ENCODE results near the gene MAP2K2.
"Not testable (repeated sequence)": the region's sequence is repeated elsewhere in the genome, so short reads cannot be mapped to it uniquely, and the experiment has no call there.

The MAP2K2 gene

DNA sequence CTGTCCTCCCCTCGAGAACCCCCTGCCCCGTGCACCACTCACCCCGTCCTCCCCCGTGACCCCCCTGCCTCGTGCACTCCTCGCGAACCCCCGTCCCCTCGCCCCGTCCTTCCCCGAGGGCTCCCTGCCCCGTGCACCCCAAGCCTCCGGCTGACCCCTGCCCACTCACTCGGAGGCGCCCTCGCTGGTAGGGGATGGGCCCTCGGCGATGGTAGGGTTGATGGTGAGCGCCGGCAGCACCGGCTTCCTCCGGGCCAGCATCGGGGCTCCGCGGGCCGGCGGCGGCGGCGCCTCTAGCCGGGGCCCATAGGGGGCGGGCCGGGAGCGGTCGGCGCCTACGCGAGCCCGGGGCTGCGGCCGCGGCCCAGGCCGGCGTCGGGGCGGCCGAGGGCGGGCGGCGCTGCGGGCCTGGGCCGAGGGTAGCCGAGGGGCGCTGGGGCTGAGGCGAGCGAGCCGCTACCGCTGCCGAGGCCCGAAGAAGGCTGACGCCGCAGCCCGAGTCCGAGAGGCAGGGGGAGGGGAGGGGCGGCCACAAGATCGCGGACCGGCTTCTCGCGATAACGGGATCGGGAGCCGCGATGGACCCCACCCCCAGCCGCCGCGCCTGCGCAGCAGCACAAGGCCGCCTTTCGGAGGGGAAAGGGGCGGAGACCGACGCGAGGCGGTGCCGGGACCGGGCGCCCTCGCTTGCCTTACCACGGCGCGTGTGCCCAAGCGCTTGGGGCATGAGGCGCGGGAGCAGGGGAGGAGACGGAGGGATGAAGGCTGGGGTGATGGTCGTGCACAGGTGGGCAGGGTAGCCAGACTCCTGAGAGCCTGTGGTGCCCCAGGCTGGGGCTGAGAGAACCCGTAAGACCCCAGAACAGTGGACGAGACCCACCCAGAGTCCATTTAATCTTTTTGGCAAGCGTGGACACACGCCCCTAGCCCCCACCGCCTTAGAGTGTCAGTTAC lies at the start of gene MAP2K2:
MAP2K2 (minus strand) TSS at position 508 of the 954 bp plus-strand sequence; CDS start at position 261, 247 bp downstream.
- peak; percentile 79 for DNase-seq (ENCODE audit: low read depth)

DNA sequence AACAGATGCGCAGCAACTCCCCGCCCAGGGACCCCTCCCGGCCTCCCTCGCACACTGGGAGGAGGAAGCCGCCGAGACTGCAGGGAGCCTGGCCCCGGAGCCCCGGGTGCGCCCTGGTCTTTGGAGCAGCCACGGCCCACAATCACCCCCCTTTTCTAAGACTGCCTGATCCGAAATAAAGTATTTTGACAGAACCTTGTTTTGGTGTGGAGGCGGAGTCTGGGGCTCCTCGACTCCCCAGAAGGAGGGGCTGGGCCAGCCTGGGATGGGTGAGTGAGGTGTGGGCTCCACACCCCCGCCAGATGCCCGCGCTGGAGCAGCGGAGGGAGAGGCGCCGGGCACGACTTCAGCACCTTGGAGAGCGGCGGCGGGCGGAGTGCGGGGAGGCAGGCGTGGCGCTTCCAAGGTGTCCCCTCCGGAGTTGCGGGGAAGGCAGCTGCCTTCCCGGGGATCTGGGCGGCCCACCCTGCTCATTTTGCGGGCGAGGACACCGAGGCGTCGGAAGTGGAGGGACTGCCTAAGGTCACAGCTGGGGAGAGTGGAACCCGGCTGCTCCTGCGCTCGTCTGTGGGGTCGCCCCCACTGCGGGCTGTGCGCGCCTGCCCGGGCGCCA lies 49.0 kb upstream of the MAP2K2 start:
- peak; percentile 8 for DNase-seq (ENCODE audit: low read depth)

DNA sequence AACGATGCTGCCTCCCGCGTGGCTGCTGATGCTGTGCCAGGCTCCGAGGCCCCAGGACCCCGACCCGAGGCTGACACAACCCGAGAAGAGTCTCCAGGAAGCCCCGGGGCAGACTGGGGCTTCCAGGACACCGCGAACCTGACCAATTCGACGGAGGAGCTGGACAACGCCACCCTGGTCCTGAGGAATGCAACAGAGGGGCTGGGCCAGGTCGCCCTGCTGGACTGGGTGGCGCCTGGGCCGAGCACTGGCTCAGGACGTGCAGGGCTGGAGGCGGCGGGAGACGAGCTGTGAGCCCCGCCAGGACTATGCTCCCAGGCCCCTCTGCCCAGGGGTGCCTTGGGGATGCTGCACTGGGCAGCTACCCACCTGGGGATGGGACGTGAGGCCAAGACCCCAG lies 47.8 kb upstream of the MAP2K2 start:
- no peak for DNase-seq (ENCODE audit: low read depth)

DNA sequence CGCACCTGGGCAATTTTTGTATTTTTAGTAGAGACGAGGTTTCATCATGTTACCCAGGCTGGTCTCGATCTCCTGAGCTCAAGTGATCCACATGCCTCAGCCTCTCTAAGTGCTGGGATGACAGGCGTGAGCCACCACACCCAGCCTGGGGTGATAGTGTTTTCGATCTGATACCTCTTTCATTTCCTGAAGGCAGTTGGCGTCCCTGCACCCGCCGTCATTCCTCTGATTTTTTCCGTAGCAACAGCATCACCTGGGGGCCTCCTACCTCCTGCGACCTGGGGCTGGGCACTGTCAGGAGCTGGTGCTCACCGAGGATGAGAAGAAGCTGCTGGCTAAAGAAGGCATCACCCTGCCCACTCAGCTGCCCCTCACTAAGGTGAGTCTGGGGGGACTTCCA lies 40.3 kb upstream of the MAP2K2 start:
- DNase-seq (ENCODE audit: low read depth): no peak

DNA sequence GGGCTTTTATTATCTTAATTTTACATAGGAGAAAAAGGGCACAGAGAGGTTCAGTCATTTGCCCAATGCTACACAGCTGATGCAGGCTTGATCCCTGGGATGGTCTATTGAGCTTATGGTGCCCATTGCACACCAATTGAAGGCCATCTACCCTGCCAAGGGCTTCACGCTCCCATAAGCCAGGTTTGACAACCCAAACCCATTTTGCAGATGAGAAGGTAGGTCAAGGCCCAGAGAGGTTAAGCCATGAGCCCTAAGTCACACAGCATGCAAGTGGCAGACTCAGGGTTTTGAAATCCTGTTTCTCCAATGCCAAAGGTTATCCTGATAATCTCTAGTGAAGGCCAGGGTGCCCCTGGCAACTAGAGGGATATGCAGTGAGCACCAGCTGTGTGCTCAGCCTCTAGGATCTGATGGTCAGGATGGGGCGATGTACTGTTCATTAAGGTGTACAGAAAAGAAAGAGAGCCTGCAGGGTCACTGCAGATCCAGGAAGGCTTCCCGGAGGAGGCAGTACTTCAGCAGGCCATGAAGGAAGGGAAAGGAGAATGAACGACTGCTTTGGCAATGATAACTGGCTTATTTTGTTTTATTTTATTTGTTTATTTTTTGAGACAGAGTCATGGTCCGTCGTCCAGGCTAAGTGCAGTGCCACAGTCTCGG lies 37.6 kb upstream of the MAP2K2 start:
- no peak for DNase-seq (ENCODE audit: low read depth)

DNA sequence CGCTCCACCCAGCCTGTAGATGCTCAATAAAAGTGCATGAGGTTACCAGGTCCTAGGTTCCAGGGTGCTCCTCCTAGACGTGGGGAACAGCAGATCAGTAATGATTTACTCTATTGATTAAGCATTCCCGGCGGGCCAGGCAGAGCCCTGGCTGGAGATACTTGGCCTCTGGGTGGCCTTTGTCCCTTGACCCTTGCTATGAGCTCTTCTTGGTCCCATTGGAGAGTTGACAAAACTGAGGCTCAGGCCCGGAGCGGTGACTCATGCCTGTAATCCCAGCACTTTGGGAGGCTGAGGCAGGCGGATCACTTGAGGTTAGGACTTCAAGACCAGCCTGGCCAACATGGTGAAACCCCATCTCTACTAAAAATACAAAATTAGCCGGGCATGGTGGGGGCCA lies 34.0 kb upstream of the MAP2K2 start:
- not testable (repeated sequence) for DNase-seq (ENCODE audit: low read depth)

DNA sequence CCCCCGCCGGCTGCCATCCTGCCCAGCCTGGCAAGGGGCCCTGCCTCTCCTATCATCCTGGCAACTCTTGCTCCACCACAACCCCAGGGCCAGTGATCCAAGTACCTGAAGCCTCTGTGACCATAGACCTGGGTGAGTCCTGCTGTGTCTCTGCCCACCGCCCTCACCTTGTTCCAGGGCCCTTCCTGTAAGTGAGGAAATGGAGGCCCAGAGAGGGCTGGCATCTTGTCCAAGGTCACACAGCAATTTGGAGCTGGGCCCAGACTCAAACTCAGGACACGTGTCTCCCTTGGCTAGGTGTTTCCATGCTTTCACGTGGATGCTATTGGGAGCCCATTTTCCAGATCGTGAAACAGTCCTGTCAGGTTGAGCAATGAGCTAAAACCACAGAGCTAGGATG lies 33.2 kb upstream of the MAP2K2 start:
- DNase-seq (ENCODE audit: low read depth): no peak

DNA sequence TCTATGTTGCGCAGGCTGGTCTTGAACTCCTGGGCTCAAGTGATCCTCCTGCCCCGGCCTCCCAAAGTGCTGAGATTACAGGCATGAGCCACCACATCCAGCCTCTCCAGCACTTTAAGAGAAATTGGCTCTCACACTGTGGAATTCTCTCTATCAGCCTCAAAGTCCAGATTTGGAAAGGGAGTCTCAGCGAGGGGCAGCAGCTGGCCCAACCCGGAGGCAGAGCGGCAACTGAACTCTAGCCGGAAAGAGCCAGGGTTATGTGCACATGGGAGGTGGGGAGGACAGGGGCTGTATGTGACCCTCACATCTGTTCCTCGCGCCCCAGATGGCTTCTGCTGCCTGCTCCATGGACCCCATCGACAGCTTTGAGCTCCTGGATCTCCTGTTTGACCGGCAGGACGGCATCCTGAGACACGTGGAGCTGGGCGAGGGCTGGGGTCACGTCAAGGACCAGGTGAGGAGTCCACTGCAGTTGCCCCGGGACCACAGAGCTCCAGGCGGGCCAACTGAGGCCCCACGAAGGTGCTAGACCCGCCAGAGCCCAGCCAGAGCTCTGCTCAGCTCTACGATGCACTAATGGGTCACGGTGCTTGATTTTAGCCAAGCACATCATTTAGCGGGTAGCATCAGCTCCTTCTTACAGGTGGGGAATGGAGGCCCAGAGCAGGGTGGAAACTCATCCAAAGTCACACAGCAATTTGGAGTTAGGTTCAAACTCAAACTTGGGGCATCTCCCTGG lies 30.8 kb upstream of the MAP2K2 start:
- DNase-seq (ENCODE audit: low read depth): no peak

DNA sequence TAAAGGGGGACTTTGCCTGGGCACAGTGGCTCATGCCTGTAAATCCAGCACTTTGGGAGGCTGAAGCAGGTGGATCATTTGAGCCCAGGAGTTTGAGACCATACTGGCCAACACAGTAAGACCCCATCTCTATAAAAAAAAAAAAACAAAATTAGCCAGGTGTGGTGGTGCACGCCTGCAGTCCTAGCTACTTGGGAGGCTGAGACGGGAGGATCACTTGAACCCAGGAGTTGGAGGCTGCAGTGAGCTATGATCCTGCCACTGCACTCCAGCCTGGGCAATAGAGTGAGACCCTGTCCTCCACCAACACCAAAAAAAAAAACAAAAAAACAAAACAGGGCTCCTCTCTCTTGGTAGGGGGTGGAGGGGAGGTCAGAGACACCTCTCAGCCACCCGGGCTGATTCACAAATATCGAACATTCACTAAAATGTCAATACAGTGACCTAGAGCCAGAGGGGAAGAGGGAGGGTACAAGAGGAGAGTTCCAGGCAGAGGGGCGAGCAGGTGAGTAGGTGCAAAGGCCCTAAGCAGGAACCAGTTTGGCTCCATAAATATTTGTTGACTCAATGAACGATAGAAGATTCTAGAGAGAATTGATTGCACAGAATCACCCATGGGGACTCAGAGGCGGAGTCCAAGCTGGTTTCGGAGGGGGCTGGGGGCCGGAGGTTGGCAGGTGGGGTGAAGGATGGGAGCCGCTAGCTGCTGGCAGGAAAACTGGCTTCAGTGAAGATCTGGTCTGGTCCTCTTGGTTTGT lies 28.5 kb upstream of the MAP2K2 start:
- DNase-seq (ENCODE audit: low read depth): no peak

DNA sequence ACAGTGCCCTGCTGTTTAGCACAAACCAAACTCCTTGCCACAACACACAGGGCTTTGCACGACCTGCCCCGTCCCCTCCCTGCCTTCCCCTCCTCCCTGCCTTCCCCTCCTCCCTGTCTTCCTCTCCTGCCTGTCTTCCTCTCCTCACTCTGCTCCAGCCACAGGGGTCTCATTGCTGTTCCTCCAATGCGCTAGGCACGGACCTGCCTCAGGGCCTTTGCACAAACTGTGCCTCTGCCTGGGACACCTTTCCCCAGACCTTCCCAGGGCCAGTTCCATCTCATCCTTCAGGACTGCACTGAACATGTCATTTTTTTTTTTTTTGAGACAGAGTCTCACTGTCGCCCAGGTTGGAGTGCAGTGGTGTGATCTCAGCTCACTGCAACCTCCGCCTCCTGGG lies 27.7 kb upstream of the MAP2K2 start:
- DNase-seq (ENCODE audit: low read depth): no peak

DNA sequence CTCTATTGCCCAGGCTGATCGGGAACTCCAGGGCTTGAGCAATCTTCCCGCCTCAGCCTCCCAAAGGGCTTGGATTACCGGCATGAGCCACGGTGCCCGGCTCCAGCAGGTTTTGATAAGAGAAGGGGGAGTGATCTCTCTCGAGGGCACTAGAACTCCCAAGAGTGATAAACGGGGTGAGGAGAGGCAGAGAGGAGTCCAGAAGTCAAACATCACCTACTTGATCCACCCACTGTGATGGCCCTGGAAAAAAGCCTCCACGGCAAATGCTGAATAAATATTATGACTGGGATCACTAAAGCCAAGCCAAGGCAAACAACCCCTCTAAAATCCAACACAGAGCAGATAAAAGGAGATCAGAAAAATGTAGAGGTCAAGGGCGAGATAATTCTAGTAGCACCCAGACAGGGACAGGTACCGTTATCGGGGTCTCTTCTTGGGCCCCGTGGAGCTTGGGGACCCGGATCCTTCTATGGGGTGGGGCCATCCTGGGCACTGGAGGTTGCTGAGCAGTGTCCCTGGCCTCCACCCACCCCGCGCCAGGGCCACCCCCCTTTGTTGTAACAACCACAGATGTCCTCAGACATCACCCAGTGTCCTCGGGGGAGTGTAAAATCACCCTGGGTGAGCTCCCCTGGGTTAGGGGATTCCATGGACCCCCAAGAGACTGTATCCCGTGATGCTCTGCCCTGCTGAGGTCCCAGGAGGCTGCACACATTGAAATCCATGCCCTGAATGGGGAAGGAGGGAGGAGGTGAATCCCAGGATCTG lies 25.8 kb upstream of the MAP2K2 start:
- peak; percentile 36 for DNase-seq (ENCODE audit: low read depth)

DNA sequence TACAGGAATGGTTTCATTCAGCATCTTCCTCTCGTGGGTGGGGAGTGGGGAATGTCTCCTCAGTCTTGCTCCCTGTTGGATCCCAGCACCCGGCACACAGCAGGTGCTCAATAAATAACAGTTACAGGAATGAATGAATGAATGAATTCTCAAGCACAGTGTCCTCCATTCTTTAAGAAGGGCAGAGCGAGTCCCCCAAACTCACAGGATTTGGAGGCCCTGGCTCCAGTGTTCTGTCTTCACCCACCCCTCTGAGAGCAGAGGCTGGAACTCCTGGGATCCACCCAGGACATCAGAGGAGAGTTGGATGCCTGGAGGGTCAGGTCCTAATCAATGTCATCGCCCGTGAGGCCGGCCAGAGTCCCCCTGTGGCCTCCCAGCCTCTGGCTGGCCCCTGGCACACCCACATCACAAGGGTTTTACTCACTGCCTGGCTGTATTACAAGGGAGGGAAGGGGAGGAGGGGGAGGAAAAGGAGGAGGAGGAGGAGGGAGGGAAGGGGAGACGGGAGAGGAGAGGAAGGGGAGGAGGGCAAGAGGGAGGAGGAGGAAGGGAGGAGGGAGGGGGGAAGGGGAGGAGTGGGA lies 20.8 kb upstream of the MAP2K2 start:
- DNase-seq (ENCODE audit: low read depth): peak; percentile 67

DNA sequence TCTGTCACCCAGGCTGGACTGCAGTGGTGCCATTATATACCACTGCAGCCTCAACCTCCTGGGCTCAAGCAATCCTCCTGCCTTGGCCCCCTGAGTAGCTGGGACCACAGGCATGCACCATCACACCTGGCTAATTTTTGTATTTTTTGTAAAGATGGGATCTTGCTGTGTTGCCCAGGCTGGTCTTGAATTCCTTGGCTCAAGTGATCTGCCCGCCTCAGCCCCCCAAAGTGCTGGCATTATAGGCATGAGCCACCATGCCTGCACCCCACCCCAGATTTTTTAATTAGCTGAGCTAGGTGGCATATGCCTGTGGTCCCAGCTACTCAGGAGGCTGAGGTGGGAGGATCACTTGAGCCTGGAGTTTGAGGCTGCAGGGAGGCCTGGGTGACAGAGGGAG lies 19.0 kb upstream of the MAP2K2 start:
- not testable (repeated sequence) for DNase-seq (ENCODE audit: low read depth)

DNA sequence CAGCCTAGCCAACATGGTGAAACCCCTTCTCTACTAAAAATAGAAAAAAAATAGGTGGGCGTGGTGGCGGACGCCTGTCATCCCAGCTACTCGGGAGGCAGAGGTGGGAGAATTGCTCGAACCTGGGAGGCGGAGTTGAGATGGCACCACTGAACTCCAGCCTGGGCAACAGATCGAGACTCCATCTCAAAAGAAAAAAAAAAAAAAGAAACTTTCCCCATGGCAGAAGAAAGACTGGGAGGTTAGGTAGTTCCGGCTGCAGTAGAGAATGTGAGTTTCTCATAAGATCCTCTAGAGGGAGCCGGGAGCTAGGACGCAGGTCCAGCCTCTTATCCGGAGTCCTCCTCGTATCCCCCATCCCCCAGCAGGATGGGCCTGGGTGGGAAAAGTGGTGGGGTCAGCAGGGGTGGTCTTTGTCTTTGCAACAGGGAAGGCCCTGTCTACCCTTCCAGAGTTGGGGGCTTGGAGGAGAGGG lies 16.4 kb upstream of the MAP2K2 start:
- peak; percentile 43 for DNase-seq (ENCODE audit: low read depth)

DNA sequence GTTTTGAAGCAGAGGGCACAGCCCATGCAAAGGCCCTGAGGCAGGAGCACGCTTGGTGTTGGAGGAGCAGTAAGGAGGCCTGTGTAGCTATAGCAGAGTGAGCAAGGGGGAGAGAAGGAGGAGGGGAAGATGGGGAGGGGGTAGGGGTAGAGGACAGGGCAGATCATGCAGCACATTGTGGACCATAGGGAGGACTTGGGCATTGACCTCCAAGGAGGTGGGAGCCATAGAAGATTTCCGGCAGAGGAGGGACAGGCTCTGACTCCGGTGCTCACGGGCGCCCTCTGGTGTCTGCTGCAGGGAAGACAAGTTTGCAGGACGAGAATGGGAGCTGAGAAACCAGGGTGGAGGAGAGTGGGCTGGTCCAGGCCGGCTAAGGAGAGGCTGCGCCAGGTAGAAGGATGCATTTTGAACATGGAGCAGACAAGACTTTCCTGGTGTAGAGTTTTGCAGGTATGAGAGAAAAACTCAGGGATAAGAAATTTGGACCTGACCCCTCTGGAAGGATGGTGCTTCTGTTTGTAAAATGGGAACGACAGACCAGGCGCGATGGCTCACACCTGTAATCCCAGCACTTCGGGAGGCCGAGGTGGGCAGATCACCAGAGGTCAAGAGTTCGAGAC lies 15.8 kb upstream of the MAP2K2 start:
- peak; percentile 25 for DNase-seq (ENCODE audit: low read depth)

DNA sequence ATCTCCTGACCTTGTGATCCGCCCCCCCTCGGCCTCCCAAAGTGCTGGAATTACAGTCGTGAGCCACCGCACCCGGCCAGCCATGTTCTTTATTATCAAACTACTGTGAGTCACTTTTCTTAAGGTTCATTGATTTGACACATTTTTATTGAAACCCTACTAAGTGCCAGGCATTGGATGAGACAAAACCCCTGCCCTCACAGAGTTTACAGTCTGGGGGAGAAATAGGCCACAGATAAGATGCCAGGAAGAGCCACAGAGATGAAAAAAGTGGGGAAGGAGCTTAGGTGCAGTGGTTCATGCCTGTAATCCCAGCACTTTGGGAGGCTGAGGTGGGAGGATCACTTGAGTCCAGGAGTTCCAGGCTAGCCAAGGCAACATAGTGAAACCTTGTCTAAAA lies 14.5 kb upstream of the MAP2K2 start:
- no peak for DNase-seq (ENCODE audit: low read depth)

DNA sequence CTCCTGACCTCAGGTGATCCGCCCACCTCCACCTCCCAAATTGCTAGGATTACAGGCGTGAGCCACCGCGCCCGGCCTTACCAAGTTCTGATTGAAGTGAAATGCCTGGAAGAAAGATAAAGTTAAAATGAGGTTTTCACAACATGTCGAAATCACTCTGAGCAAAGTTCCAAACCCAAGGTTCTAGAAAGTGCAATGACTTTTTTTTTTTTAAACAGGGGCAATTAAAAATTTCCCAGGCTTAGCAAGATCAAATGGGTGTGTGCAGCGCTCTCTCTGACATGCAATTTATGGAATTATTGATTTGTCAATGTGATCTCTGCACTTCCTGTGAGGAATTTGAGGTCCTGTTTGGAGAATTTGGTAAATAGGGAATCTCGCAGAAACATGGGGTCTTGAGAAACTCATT lies 12.8 kb upstream of the MAP2K2 start:
- no peak for DNase-seq (ENCODE audit: low read depth)

DNA sequence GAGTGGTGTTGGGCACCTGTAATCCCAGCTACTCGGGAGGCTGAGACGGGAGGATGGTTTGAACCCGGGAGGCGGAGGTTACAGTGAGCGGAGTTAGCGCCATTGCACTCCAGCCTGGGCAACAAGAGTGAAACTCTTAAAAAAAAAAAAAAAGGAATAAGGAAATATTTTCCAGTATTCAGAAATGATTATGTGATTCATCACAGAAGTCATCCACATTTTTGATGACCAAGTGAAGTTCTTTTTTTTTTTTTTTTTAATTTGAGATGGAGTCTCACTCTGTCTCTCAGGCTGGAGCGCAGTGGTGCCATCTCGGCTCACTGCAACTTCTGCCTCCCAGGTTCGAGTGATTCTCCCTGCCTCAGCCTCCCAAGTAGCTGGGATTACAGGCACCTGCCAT lies 11.5 kb upstream of the MAP2K2 start:
- DNase-seq (ENCODE audit: low read depth): peak; percentile 14

DNA sequence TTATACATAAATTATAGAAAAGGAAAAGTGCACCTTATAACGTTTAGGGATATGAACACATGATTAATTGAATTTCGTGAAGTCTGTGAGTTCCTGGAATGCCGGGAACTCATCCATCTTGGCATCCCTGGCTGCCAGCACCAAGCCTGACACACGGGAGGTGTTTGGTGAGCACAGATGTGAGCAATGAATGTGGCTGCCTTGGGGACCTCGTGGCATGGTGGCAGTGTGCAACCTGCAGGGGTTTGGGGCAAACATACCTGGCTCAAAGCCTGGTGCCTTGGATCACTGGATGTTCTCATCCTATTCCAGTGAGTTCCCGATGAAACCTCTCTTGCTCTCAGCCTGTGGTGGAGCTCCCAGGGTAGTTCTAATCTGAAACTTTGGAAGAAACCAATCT lies 10.4 kb upstream of the MAP2K2 start:
- no peak for DNase-seq (ENCODE audit: low read depth)
